Transverse colon (tissue), 3 donors: ENCODE measurements around the gene ASB15.

Source experiments
- CTCF ChIP-seq, 5 experiments: fragments of 200-600 bp in 3 of 5; fragments of 450-650 bp in 2 of 5; sonication (generic) in 3 of 5; IDR thresholded peaks; 1 replicate in 2 of 5; 2 replicates in 3 of 5; pipeline ENCODE4 v1.5.1; 2016 to 2017; ENCODE audit warnings: antibody characterized with exemption in 5 of 5, inconsistent platforms in 3 of 5, mild to moderate bottlenecking in 2 of 5, moderate library complexity in 1 of 5
- POLR2A ChIP-seq: fragments of 450-650 bp; IDR thresholded peaks from one replicate; pipeline ENCODE4 v1.6.1; 2016; ENCODE audit warnings: antibody characterized with exemption, mild to moderate bottlenecking, moderate library complexity

DNA sequence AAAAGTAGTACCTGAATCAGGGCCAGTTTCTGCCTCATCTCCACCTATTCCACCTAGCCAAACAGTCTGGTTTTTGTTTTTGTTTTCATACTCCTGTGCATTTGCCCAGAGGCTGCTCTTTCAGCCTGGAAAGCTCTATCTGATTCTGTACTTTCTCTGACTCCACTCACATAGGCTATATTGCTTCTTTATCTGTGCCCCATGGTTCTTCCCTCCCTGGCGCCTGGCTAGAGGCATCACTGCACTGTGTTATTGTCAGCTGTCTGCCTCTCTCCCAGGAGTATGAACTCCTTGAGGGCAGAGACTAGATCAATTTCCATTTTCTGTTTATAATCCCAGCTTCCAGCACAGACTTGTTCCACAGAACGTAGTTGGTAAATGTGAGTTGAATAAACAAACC, 49.0 kb downstream of the ASB15 start:
- TF ChIP-seq POLR2A: no peak
- no peak for TF ChIP-seq CTCF (IDR thresholded peaks at IDR 0.05)
